ENCODE measurements around the gene TRIO. TPM values are rescaled to one million over a fixed set of nuclear protein-coding genes. Genes with fewer than 3 reads are reported as not detected.

TRIO gene
- total and polyA plus RNA-seq, 12 donors: 26.2 to 85.2 (median 61.9) TPM

- peak in 1 of 2 donors; percentile 29 for DNase-seq
- Histone ChIP-seq H3K27me3 (no peaks in the 10 kb centered on the region), H3K27ac (no peak overlapping the region), H3K9me3 (peaks cover 0 to 4% (median 0%) of the 10 kb centered on the region in 11 donors), H3K36me3 (peaks cover 0 to 100% (median 67%) of the 10 kb centered on the region in 9 donors), H3K4me1 (peaks cover 0 to 9% (median 2%) of the 10 kb centered on the region in 9 donors), H3K4me3 (no peak overlapping the region)
- no peak for TF ChIP-seq CTCF (IDR thresholded peaks at IDR 0.05)
- intact Hi-C loops (cut with DNase I): loop anchor here in 6 of 10 donors (5.0 to 10.0 kb wide), 5 partner anchors 90 to 620 kb away; partner anchors contain the start of gene OTULIN (in 1 of the 6)
- 48 to 67% methylated on average over 7 of the region's 7 CpGs for WGBS, 2 donors
- peak; percentile 7 to 97 (median 74) for ATAC-seq
These were observed 251.2 kb downstream of the TRIO start for GRCh38 chr5:14394365-14394764.

- intact Hi-C loops (cut with DNase I): loop anchor here in 6 of 10 donors (5.0 to 10.0 kb wide), 5 partner anchors 89 to 619 kb away; no protein-coding TSS in a partner anchor
- H3K9me3 ChIP-seq: peaks cover 0 to 4% (median 0%) of the 10 kb centered on the region in 11 donors
- TF ChIP-seq CTCF (IDR thresholded peaks at IDR 0.05): no peak
- peaks cover 0 to 20% (median 11%) of the 10 kb centered on the region in 9 donors for H3K4me1 ChIP-seq
- no peak overlapping the region for H3K27ac ChIP-seq
- WGBS, 2 donors: 57 to 75% methylated on average over 1 of the region's 1 CpG
- DNase-seq: no peak
- H3K27me3 ChIP-seq: no peaks in the 10 kb centered on the region
- no peak for ATAC-seq
- peaks cover 0 to 100% (median 57%) of the 10 kb centered on the region in 9 donors for H3K36me3 ChIP-seq
- H3K4me3 ChIP-seq: no peak overlapping the region
These were observed 252.3 kb downstream of the TRIO start for GRCh38 chr5:14395411-14395810.

GRCh38 chr5:14396066-14396465 lies 252.9 kb downstream of the TRIO start:
- DNase-seq (no peak), ATAC-seq (no peak)
- Histone ChIP-seq H3K9me3 (peaks cover 0 to 4% (median 0%) of the 10 kb centered on the region in 11 donors), H3K4me3 (no peak overlapping the region), H3K27ac (no peak overlapping the region), H3K36me3 (peaks cover 0 to 100% (median 50%) of the 10 kb centered on the region in 9 donors), H3K27me3 (no peaks in the 10 kb centered on the region), H3K4me1 (peaks cover 0 to 26% (median 11%) of the 10 kb centered on the region in 9 donors)
- intact Hi-C loops (cut with DNase I): loop anchor here in 6 of 10 donors (5.0 to 10.0 kb wide), 5 partner anchors 89 to 619 kb away; no protein-coding TSS in a partner anchor
- no peak for TF ChIP-seq CTCF (IDR thresholded peaks at IDR 0.05)
- WGBS, 2 donors: 89 to 90% methylated on average over 7 of the region's 7 CpGs

- no peak overlapping the region for H3K27ac ChIP-seq
- intact Hi-C loops (cut with DNase I): loop anchor here in 6 of 10 donors (5.0 to 10.0 kb wide), 5 partner anchors 88 to 618 kb away; no protein-coding TSS in a partner anchor
These were observed 253.6 kb downstream of the TRIO start for GRCh38 chr5:14396737-14397136.

More at GRCh38 chr5:14396737-14397136, 253.6 kb downstream of the TRIO start:
- peaks cover 0 to 98% (median 43%) of the 10 kb centered on the region in 9 donors for H3K36me3 ChIP-seq
- peaks cover 0 to 4% (median 0%) of the 10 kb centered on the region in 11 donors for H3K9me3 ChIP-seq
- no peaks in the 10 kb centered on the region for H3K27me3 ChIP-seq
- ATAC-seq: no peak
- DNase-seq: no peak
- WGBS, 2 donors: 91% methylated on average over 5 of the region's 5 CpGs
- no peak for TF ChIP-seq CTCF (IDR thresholded peaks at IDR 0.05)
- no peak overlapping the region for H3K4me3 ChIP-seq
- H3K4me1 ChIP-seq: peaks cover 0 to 30% (median 14%) of the 10 kb centered on the region in 9 donors

All from heart right ventricle (tissue), 16 donors.